ENCODE data around the gene TCEAL6.
"Not testable (repeated sequence)": the region's sequence is repeated elsewhere in the genome, so short reads cannot be mapped to it uniquely, and the experiment has no call there.

TCEAL6 gene

GRCh38 chrX:102142274-102142673 is at the start of gene TCEAL6:
TCEAL6 (minus strand) TSS chrX:102142481.
- DNase-seq (ENCODE audit: low spot score), result not testable (repeated sequence)

GRCh38 chrX:102185967-102186720 is 43.9 kb upstream of the TCEAL6 start:
- DNase-seq (ENCODE audit: low spot score), result no peak

- DNase-seq (ENCODE audit: low spot score), result peak; percentile 56
Observed at GRCh38 chrX:102155806-102156179, 13.5 kb upstream of the TCEAL6 start, which contains the start of gene BEX5. BEX5 (minus strand) TSS chrX:102155977; CDS start chrX:102154265, 1,712 bp downstream.

- peak; percentile 9 for DNase-seq (ENCODE audit: low spot score)
Observed at GRCh38 chrX:102154900-102155805, 12.9 kb upstream of the TCEAL6 start.

- no peak for DNase-seq (ENCODE audit: low spot score)
Observed at GRCh38 chrX:102154218-102154860, 12.1 kb upstream of the TCEAL6 start.

- DNase-seq (ENCODE audit: low spot score), result not testable (repeated sequence)
Observed at GRCh38 chrX:102141631-102142030, 650 bp downstream of the TCEAL6 start.

GRCh38 chrX:102140876-102141275 is 1.4 kb downstream of the TCEAL6 start:
- DNase-seq (ENCODE audit: low spot score), result not testable (repeated sequence)

- DNase-seq (ENCODE audit: low spot score), result no peak
Observed at GRCh38 chrX:102138064-102138463, 4.2 kb downstream of the TCEAL6 start.

- DNase-seq (ENCODE audit: low spot score), result no peak
Observed at GRCh38 chrX:102129473-102129872, 12.8 kb downstream of the TCEAL6 start.

GRCh38 chrX:102126863-102127262 is 15.4 kb downstream of the TCEAL6 start:
- DNase-seq (ENCODE audit: low spot score), result no peak

GRCh38 chrX:102126080-102126818 is 16.0 kb downstream of the TCEAL6 start:
- not testable (repeated sequence) for DNase-seq (ENCODE audit: low spot score)

- not testable (repeated sequence) for DNase-seq (ENCODE audit: low spot score)
Observed at GRCh38 chrX:102125436-102125835, 16.8 kb downstream of the TCEAL6 start, which contains the start of gene TCEAL2. TCEAL2 (plus strand) TSS chrX:102125679; CDS start chrX:102126831, 1,152 bp downstream.

- not testable (repeated sequence) for DNase-seq (ENCODE audit: low spot score)
Observed at GRCh38 chrX:102125014-102125413, 17.3 kb downstream of the TCEAL6 start.

GRCh38 chrX:102115748-102116147 is 26.5 kb downstream of the TCEAL6 start:
- no peak for DNase-seq (ENCODE audit: low spot score)

- no peak for DNase-seq (ENCODE audit: low spot score)
Observed at GRCh38 chrX:102113367-102113766, 28.9 kb downstream of the TCEAL6 start.

All from activated CD4-positive, alpha-beta T cell treated with anti-CD3 and anti-CD28 coated beads, Interleukin-2, Interleukin-4, amounts not matched to agents 100 ng/mL and 50 ng/mL, durations not matched to agents 16 hours and 8 hours (primary cell).